Sigmoid colon (tissue), 4 donors: ENCODE measurements around the gene ATF6.

ENCODE experiments used
- EP300 ChIP-seq, 4 donors: sonication (generic); formaldehyde crosslinking; IDR thresholded peaks; one replicate each; pipeline ENCODE4 v1.6.1; 2017; ENCODE audit warnings: antibody characterized with exemption in 4 of 4
- POLR2AphosphoS5 ChIP-seq, 4 donors: sonication (generic); formaldehyde crosslinking; IDR thresholded peaks; one replicate each; pipeline ENCODE4 v1.6.1; 2017; ENCODE audit warnings: antibody characterized with exemption in 4 of 4
- TF ChIP-seq, protein P1 (sequence below), 4 experiments: fragments of 450-650 bp in 3 of 4; fragments of 200-600 bp in 1 of 4; IDR thresholded peaks; one replicate each; pipeline ENCODE4 v1.5.1; 2016 to 2019; ENCODE audit warnings: antibody characterized with exemption in 4 of 4, mild to moderate bottlenecking in 3 of 4, moderate library complexity in 2 of 4

DNA sequence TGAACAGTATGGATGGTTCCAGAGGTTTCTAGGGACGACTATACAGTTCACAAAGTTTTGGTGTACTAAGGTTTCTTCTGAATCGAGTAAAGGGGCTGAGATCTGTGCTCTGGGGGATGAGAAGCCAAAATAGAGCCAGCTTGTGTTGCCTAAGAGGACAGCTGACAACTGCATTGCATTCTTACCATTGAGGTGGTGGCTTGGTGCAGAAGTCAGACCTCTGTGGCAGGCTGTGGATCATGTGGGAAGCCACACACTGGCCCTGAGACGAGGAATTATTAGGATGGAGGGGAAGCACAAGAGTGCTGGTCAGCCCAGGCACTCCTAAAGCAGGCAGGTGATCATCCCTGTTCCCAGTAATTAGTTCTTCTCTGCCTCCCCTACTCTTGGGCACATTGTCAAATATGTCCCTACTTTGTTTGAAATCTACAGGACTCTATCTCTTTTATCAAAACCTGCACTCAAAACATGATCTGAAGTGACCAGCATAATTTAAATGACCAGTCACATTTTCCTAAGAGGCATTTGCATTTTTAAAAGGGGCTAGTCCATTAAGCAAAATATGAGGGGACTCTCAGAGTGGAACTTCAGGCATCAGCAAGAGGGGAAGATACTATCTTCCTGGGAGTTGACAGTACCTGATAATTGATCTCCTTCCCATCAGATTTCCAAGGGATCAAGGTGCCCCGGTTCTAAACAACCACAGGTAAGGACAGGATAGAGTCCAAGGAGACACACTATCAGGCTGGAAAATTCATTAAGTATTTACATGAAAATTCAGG is 45.0 kb upstream of the ATF6 start, which contains the start of gene FCRLB:
- TF ChIP-seq POLR2AphosphoS5 (IDR thresholded peaks at IDR 0.05) (no peak), EP300 (IDR thresholded peaks at IDR 0.05) (no peak)
- TF ChIP-seq, protein P1, sequence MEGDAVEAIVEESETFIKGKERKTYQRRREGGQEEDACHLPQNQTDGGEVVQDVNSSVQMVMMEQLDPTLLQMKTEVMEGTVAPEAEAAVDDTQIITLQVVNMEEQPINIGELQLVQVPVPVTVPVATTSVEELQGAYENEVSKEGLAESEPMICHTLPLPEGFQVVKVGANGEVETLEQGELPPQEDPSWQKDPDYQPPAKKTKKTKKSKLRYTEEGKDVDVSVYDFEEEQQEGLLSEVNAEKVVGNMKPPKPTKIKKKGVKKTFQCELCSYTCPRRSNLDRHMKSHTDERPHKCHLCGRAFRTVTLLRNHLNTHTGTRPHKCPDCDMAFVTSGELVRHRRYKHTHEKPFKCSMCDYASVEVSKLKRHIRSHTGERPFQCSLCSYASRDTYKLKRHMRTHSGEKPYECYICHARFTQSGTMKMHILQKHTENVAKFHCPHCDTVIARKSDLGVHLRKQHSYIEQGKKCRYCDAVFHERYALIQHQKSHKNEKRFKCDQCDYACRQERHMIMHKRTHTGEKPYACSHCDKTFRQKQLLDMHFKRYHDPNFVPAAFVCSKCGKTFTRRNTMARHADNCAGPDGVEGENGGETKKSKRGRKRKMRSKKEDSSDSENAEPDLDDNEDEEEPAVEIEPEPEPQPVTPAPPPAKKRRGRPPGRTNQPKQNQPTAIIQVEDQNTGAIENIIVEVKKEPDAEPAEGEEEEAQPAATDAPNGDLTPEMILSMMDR (IDR thresholded peaks at IDR 0.05) = no peak
